HG03066 (cell line): ENCODE measurements around the gene SAMD4A.

Experiments used
- ATAC-seq: cut with Tn5 transposase; IDR thresholded peaks from one replicate; pipeline ENCODE4 v1.9.1; 2021; ENCODE audit warnings: low read depth; ENCODE audit not compliant: unreplicated experiment

Gene SAMD4A

GRCh38 chr14:54840336-54840735, 273.4 kb downstream of the SAMD4A start:
- ATAC-seq: no peak

GRCh38 chr14:54840798-54841197, 273.9 kb downstream of the SAMD4A start:
- ATAC-seq: no peak
